GM10248 (cell line): ENCODE data around the gene MAPK12.
A peak's percentile ranks its signal among the peaks of the same experiment; 100 is the strongest.

Source experiments
- CTCF ChIA-PET: fragments of 300-600 bp; sonication (Branson Sonifier 250); formaldehyde crosslinking; extraction: SDS; loops from one replicate; lab custom pipeline; 2021; ENCODE audit warnings: antibody characterized with exemption; lab: Yijun Ruan, JAX
- POLR2A ChIA-PET: fragments of 350-650 bp; sonication (Branson Sonifier 250); formaldehyde crosslinking; extraction: SDS; loops from one replicate; lab custom pipeline; 2020; ENCODE audit warnings: antibody characterized with exemption; lab: Yijun Ruan, JAX
- DNase-seq: peaks from one replicate; pipeline ENCODE4 v3.0.0; 2012; ENCODE audit errors: extremely low spot score
- CTCF ChIP-seq: IDR thresholded peaks from 2 replicates; pipeline ENCODE4 v1.5.1; 2012; ENCODE audit warnings: mild to moderate bottlenecking, low read depth; ENCODE audit errors: extremely low read depth, missing control alignments, control extremely low read depth

Gene MAPK12

GRCh38 chr22:50307890-50308596, 46.6 kb upstream of the MAPK12 start:
- CTCF ChIA-PET = interaction anchor here (1.1 to 6.4 kb wide), 4 partner anchors 12 to 217 kb away, joined by 3 to 66 read pairs (median 6); partner anchors contain the start of gene SCO2

GRCh38 chr22:50306753-50307749, 45.6 kb upstream of the MAPK12 start, which contains the start of gene PLXNB2:
TSS of gene PLXNB2 (minus strand) at chr22:50307646. CDS start at chr22:50290584, 17,062 bp downstream.
- POLR2A ChIA-PET = interaction anchor here (0.6 kb wide), 1 partner anchor 107 kb away, joined by 4 read pairs; no protein-coding TSS in a partner anchor
- TF ChIP-seq CTCF = no peak
- CTCF ChIA-PET = interaction anchor here (1.0 to 6.4 kb wide), 6 partner anchors 10 to 218 kb away, joined by 3 to 66 read pairs (median 4); partner anchors contain the start of genes DENND6B and SCO2
- DNase-seq = peak; percentile 89

More at GRCh38 chr22:50307890-50308596, 46.6 kb upstream of the MAPK12 start:
- no peak for TF ChIP-seq CTCF
- DNase-seq = no peak
- POLR2A ChIA-PET = interaction anchor here (0.6 to 1.4 kb wide), 2 partner anchors 10 to 108 kb away, joined by 4 read pairs; no protein-coding TSS in a partner anchor

GRCh38 chr22:50305923-50306566, 44.6 kb upstream of the MAPK12 start:
- TF ChIP-seq CTCF = no peak
- ChIA-PET POLR2A (no interaction called here), CTCF (interaction anchor here (1.1 to 6.4 kb wide), 7 partner anchors 9 to 55 kb away, joined by 3 to 66 read pairs (median 3); partner anchors contain the start of gene HDAC10)
- DNase-seq = peak; percentile 70

- CTCF ChIA-PET = interaction anchor here (1.1 to 6.4 kb wide), 7 partner anchors 9 to 55 kb away, joined by 3 to 66 read pairs (median 5); partner anchors contain the start of gene HDAC10
These were observed 44.0 kb upstream of the MAPK12 start for GRCh38 chr22:50305393-50305922.

More at GRCh38 chr22:50305393-50305922, 44.0 kb upstream of the MAPK12 start:
- no peak for TF ChIP-seq CTCF
- POLR2A ChIA-PET = no interaction called here
- DNase-seq = no peak
